SU-DHL-6 (cell line): Measurements from ENCODE around the gene SLC38A1.

Source experiments
- H2AFZ ChIP-seq: fragments of 200-600 bp; sonication (generic); 2 replicates; pipeline ENCODE4 v1.6.1; 2014; ENCODE audit warnings: low read depth, mild to moderate bottlenecking, moderate library complexity, mixed read lengths, antibody characterized with exemption, low read length; ENCODE audit not compliant: severe bottlenecking
- H3F3A ChIP-seq: fragments of 200-600 bp; shearing (Covaris generic); 2 replicates; pipeline ENCODE4 v1.6.0; 2016; ENCODE audit warnings: antibody characterized with exemption, mild to moderate bottlenecking; ENCODE audit not compliant: insufficient read depth
- H3K27ac ChIP-seq: fragments of 200-600 bp; sonication (generic); 2 replicates; pipeline ENCODE4 v1.5.1; 2016; ENCODE audit warnings: low read depth, mild to moderate bottlenecking, low read length, moderate library complexity, mixed read lengths
- H3K27me3 ChIP-seq: fragments of 200-600 bp; sonication (generic), shearing (Covaris generic); 2 replicates; pipeline ENCODE4 v1.6.0; 2014; ENCODE audit warnings: mild to moderate bottlenecking, low read length
- H3K36me3 ChIP-seq: fragments of 200-600 bp; sonication (generic); 2 replicates; pipeline ENCODE4 v1.6.1; 2014; ENCODE audit warnings: mild to moderate bottlenecking, low read length, mixed read lengths
- H3K4me2 ChIP-seq: fragments of 300-600, 200-600 bp; shearing (Covaris generic), sonication (generic); 2 replicates; pipeline ENCODE4 v1.6.0; 2014; ENCODE audit warnings: low read length, low read depth, mild to moderate bottlenecking; ENCODE audit not compliant: poor library complexity, severe bottlenecking
- H3K4me3 ChIP-seq: fragments of 200-600 bp; sonication (generic); 2 replicates; pipeline ENCODE4 v1.5.1; 2014; ENCODE audit warnings: antibody characterized with exemption, low read length, mild to moderate bottlenecking, mixed read lengths; ENCODE audit not compliant: insufficient read depth, poor library complexity, severe bottlenecking
- H3K79me2 ChIP-seq: fragments of 200-600 bp; sonication (generic); 2 replicates; pipeline ENCODE4 v1.6.1; 2014; ENCODE audit warnings: mild to moderate bottlenecking, low read length, moderate library complexity; ENCODE audit not compliant: insufficient read depth
- H3K9ac ChIP-seq: fragments of 200-600 bp; sonication (generic); 2 replicates; pipeline ENCODE4 v1.7.0; 2014; ENCODE audit warnings: mild to moderate bottlenecking, low read length
- H3K9me2 ChIP-seq: fragments of 200-600 bp; sonication (generic); replicated peaks from 2 replicates; pipeline ENCODE4 v1.6.1; 2014; ENCODE audit warnings: low read length; ENCODE audit not compliant: insufficient read depth
- H3K9me3 ChIP-seq: fragments of 200-600 bp; sonication (generic); 2 replicates; pipeline ENCODE4 v1.6.1; 2014; ENCODE audit warnings: low read length, mixed read lengths; ENCODE audit not compliant: insufficient read depth
- H4K20me1 ChIP-seq: fragments of 200-600 bp; sonication (generic); 2 replicates; pipeline ENCODE4 v1.6.1; 2014; ENCODE audit warnings: low read depth, mild to moderate bottlenecking, antibody characterized with exemption, low read length, moderate library complexity, mixed read lengths
- EZH2phosphoT487 ChIP-seq: fragments of 200-600 bp; sonication (generic), shearing (Covaris generic); conservative IDR thresholded peaks from 2 replicates; pipeline ENCODE4 v1.6.1; 2018; ENCODE audit warnings: mild to moderate bottlenecking, antibody characterized with exemption, low read length, moderate library complexity, mixed read lengths
- TF ChIP-seq, protein P1 (sequence below): fragments of 200-600 bp; sonication (generic); IDR thresholded peaks from one replicate; pipeline ENCODE4 v1.5.1; 2017; ENCODE audit warnings: antibody characterized with exemption, mild to moderate bottlenecking, low read length, moderate library complexity; ENCODE audit not compliant: insufficient read depth, poor library complexity, severe bottlenecking

The SLC38A1 gene

DNA sequence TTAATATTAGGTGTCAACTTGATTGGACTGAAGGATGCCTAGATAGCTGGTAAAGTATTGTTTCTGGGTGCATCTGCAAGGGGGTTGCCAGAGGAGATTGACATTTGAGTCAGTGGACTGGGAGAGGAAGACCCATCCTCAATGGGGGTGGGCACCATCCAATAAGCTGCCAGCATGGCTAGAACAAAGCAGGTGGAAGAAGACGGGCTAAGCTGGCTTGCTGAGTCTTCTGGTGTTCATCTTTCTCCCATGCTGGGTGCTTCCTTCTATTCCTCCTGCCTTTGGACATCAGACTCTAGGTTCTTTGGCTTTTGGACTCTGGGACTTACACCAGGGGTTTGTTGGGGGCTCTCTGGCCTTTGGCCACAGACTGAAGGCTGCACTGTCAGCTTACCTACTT, 87.4 kb downstream of the SLC38A1 start:
- Histone ChIP-seq H4K20me1 (no peaks in the 10 kb centered on the region), H3F3A (peaks cover 20% of the 10 kb centered on the region; the same call in 1 of the 2 replicates), H3K27me3 (no peaks in the 10 kb centered on the region), H2AFZ (no peak overlapping the region), H3K36me3 (no peaks in the 10 kb centered on the region; the same call in 1 of the 2 replicates), H3K9me3 (no peaks in the 10 kb centered on the region), H3K4me2 (no peak overlapping the region), H3K9ac (no peak overlapping the region), H3K27ac (no peak overlapping the region), H3K9me2 (no peaks in the 10 kb centered on the region), H3K4me3 (no peak overlapping the region), H3K79me2 (no peaks in the 10 kb centered on the region)
- TF ChIP-seq, protein P1, sequence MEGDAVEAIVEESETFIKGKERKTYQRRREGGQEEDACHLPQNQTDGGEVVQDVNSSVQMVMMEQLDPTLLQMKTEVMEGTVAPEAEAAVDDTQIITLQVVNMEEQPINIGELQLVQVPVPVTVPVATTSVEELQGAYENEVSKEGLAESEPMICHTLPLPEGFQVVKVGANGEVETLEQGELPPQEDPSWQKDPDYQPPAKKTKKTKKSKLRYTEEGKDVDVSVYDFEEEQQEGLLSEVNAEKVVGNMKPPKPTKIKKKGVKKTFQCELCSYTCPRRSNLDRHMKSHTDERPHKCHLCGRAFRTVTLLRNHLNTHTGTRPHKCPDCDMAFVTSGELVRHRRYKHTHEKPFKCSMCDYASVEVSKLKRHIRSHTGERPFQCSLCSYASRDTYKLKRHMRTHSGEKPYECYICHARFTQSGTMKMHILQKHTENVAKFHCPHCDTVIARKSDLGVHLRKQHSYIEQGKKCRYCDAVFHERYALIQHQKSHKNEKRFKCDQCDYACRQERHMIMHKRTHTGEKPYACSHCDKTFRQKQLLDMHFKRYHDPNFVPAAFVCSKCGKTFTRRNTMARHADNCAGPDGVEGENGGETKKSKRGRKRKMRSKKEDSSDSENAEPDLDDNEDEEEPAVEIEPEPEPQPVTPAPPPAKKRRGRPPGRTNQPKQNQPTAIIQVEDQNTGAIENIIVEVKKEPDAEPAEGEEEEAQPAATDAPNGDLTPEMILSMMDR: no peak

DNA sequence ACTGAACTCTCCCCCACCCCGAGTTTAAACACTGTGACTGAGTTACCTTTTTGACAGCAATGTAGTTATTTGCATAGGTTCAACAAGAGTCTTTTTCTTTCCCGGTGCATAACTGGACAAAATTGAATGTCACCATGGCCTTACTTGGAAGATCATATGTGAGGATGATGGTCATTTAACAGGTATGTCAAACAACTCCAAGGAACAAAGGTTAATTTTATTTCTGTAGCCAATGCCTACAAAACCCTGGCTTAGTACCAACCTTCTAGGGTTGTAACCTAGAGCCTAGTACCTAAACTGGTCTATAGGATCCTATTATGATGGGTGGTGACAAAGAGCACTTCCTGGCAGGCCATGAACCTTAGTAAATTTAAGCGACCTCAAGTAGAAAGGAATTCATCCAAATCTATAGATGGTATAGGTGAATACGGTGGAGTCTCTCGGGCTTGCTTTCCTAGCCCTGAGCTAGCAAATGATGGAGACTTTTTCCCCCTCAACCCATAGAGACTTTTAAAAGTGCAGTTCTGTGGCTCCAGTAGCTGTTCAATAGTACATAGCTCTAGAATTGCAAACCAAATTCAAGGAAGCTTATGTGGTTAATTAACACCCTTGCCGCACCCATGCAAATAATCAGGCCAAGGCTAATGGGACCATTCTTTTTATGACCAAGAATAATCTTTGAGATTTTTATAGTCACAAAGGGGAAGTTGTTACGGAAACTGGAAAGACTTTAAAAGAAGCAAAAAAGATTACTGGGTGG, 89.0 kb downstream of the SLC38A1 start:
- Histone ChIP-seq H3K9ac (no peak overlapping the region), H3K27ac (no peak overlapping the region)

DNA sequence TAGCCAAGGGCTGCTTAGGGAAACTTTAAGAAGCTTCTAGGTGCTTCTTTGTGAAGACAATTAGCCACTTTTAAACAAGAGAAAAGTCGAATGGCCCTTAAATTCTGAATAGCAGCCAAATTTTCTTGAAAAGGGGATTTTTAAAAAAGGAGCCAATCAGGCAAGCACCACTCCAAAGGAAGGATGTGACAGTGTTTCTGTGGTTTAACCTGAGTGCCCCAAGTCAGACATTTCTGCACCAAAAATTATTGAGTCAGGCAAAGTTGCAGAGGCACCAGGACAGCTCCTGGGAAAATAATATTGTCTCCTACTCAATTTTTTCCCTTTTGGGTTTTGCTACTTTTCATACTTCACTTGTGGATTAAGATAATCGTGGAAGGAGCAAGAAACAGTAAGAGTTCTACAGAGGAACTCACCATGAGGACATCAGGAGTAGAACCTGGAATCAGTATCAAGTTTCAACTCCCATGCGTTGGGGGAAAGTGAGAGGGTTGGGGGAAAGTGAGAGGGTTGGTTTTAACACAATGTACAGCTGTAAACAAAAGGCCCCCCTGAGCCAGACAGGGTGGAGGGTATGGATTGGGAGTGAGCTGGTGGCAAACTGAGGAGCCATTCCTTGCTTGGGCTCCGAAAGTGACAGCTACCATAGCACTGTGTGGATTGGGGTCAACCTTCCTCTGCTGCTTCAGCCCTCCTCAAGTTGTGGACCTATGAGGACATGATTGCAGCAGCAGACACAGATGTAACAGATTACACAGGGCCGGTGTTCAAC, 90.8 kb downstream of the SLC38A1 start:
- no peaks in the 10 kb centered on the region for H4K20me1 ChIP-seq
- no peak overlapping the region for H3K27ac ChIP-seq
- H3K9me3 ChIP-seq: no peaks in the 10 kb centered on the region
- H3K4me2 ChIP-seq: no peak overlapping the region
- no peaks in the 10 kb centered on the region for H3K36me3 ChIP-seq
- TF ChIP-seq EZH2phosphoT487: no peak
- TF ChIP-seq, protein P1: no peak
- H3K9ac ChIP-seq: no peak overlapping the region
- H3K27me3 ChIP-seq: no peaks in the 10 kb centered on the region
- no peaks in the 10 kb centered on the region for H3K79me2 ChIP-seq
- no peak overlapping the region for H3K4me3 ChIP-seq
- H2AFZ ChIP-seq: no peak overlapping the region
- peaks cover 11% of the 10 kb centered on the region; the same call in 1 of the 2 replicates for H3F3A ChIP-seq
- H3K9me2 ChIP-seq: no peaks in the 10 kb centered on the region

More for the DNA sequence above, 89.0 kb downstream of the SLC38A1 start:
- Histone ChIP-seq H3K27me3 (no peaks in the 10 kb centered on the region), H3K4me3 (no peak overlapping the region), H4K20me1 (no peaks in the 10 kb centered on the region), H3K9me3 (no peaks in the 10 kb centered on the region), H3K36me3 (no peaks in the 10 kb centered on the region; the same call in 1 of the 2 replicates), H3K9me2 (no peaks in the 10 kb centered on the region), H3K79me2 (no peaks in the 10 kb centered on the region), H2AFZ (no peak overlapping the region), H3F3A (peaks cover 20% of the 10 kb centered on the region; the same call in 1 of the 2 replicates), H3K4me2 (no peak overlapping the region)
- no peak for TF ChIP-seq EZH2phosphoT487
- TF ChIP-seq, protein P1: no peak
